GM12891 (cell line): ENCODE data around the gene THSD7B.

ENCODE experiments used
- DNase-seq: peaks from one replicate; pipeline ENCODE4 v3.0.0; 2011; ENCODE audit warnings: low spot score; ENCODE audit not compliant: insufficient read length
- FAIRE-seq: peaks from 2 replicates; lab custom pipeline; 2011; peaks lifted over from hg19 to GRCh38; lab: Jason Lieb, UNC
- PAX5 ChIP-seq: IDR thresholded peaks from 2 replicates; pipeline ENCODE4 v1.6.1; 2011; ENCODE audit warnings: low read length, moderate library complexity, mild to moderate bottlenecking; ENCODE audit not compliant: insufficient read depth, severe bottlenecking
- POLR2A ChIP-seq: IDR thresholded peaks from 2 replicates; pipeline ENCODE4 v1.6.1; 2011; ENCODE audit warnings: low read depth, low read length, control low read depth
- POLR2AphosphoS5 ChIP-seq: IDR thresholded peaks from 2 replicates; pipeline ENCODE4 v1.6.1; 2011; ENCODE audit warnings: low read depth, low read length, control low read depth
- POU2F2 ChIP-seq: IDR thresholded peaks from 2 replicates; pipeline ENCODE4 v1.6.1; 2011; ENCODE audit warnings: low read depth, mild to moderate bottlenecking, control low read depth, low read length, moderate library complexity
- SPI1 ChIP-seq: IDR thresholded peaks from 2 replicates; pipeline ENCODE4 v1.6.1; 2011; ENCODE audit warnings: low read depth, low read length, control low read depth
- TAF1 ChIP-seq: IDR thresholded peaks from 2 replicates; pipeline ENCODE4 v1.6.1; 2011; ENCODE audit warnings: low read depth, low read length, control low read depth

THSD7B gene

DNA sequence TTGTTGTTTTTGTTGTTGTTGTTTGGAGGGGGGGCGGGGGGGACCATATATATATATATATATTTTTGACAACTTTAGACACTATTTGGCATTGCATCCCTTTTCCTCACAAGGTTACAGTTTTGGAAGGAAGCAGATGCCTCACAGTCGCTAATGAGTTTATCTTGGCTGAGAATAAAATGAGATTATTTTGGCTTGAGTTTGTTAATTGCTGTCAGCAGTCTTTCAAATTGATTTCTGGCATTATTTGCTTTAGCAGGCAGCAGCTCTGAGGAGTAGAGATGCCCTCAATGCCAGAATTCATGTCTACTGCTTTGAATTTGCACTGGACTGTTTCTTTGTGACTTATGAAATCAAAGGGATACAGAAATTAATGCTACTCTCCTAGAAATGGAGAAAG lies 603.8 kb downstream of the THSD7B start:
- DNase-seq = no peak
- no peak for FAIRE-seq
- TF ChIP-seq POLR2AphosphoS5 = no peak
- no peak for TF ChIP-seq SPI1
- TF ChIP-seq POU2F2 = no peak
- TF ChIP-seq TAF1 = no peak
- TF ChIP-seq POLR2A = no peak

DNA sequence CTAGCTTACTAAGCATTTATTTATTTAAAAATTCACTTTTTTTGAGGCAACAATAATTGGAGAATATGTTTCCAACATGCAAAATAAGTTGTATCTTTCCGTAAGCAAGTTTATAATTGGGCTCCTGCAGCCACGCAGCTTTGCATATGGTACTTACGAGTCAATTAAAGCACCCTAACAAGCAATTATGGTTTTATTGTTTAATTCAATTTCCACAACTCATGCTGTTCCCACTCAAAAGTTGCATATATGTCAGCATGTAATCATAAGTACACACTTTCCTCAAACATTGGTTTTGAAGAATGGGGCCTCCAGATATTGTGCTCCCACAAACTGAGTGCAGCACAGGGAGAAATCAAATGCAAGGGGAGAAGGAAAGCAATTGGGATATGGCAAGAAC lies 613.8 kb downstream of the THSD7B start:
- FAIRE-seq (no peak), DNase-seq (no peak)

DNA sequence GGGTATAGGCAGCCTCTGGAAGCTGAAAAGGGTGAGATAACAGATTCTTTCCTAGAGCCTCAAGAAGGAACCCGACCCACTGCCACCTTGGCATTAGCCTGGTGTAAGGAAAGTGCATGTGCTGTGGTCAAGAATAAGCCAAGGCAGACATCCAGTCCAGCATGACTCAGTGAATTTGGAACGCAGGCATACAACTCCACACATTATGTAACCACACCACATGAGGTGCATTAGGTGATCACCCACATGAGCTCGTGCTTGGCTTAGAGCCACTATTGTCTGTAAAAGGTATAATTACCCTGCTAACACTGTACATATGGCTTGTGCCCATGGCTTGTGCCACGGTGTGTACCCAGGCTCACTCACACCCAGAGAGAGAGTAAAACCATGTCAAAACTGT lies 615.3 kb downstream of the THSD7B start:
- TF ChIP-seq POLR2AphosphoS5 = no peak
- TF ChIP-seq POU2F2 = no peak
- TF ChIP-seq SPI1 = no peak
- no peak for TF ChIP-seq TAF1
- no peak for TF ChIP-seq PAX5
- TF ChIP-seq POLR2A = no peak
- DNase-seq (no peak), FAIRE-seq (no peak)

More for the DNA sequence above, 613.8 kb downstream of the THSD7B start:
- TF ChIP-seq SPI1 (no peak), POU2F2 (no peak)

DNA sequence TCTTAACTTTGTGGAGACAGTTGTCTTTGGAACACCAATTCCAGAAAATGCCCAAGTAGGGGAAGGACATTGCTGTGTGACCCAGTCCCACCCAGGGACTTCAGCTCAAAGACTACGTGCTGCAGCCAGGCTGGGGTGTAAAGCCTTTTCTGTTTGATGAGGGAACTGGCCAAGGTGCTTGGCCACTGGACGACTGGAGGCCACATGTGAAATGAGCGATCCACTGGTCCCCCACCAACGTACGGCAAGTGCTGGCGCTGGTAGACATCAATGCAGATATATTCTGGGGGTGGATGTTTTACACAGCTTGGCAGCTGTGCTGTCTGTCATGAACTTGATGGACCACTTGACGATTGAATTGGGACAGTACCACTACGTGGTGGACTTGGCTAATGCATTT lies 616.4 kb downstream of the THSD7B start:
- no peak for DNase-seq
- no peak for FAIRE-seq
- TF ChIP-seq TAF1 (no peak), SPI1 (no peak), POLR2AphosphoS5 (no peak), POLR2A (no peak), POU2F2 (no peak), PAX5 (no peak)

DNA sequence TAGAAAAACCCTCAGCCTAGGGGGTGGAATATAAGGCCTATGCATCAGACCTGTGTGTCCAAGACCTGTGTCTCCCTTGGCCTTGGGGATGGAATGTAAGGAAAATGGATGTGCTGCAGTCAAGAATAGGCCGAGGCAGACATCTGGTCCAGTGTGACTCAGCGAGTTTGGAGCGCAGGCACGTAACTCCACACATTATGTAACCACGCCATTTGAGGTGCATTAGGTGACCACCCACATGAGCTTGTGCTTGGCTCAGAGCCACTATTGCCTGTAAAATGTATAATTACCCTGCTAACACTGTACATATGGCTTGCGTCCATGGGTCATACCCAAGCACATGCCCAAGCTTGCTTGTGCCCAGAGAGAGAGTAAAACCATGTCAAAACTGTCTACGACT lies 618.0 kb downstream of the THSD7B start:
- no peak for FAIRE-seq

DNA sequence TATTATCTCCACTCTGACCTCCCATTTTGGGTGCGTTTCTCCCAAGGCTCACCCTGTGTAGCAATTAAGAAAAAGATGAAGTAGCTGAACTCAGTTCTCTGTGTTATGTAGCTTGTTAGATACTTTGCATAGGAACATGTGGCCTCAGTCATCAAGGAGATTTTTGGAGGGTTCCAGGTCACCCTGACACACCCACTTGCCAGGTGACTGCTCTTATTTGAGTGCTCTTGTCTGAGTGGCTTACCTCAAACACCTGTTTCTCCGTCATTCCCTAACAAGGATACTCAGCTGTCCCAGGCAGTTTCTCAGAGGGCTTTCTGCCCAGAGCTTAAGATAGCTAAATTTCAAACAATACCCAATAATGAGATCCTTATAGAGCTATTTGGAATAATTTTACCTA lies 621.7 kb downstream of the THSD7B start:
- no peak for FAIRE-seq
- DNase-seq = no peak
- TF ChIP-seq POLR2AphosphoS5 (no peak), SPI1 (no peak), POLR2A (no peak), POU2F2 (no peak), PAX5 (no peak), TAF1 (no peak)

More for the DNA sequence above, 618.0 kb downstream of the THSD7B start:
- DNase-seq = no peak
- TF ChIP-seq PAX5 = no peak

DNA sequence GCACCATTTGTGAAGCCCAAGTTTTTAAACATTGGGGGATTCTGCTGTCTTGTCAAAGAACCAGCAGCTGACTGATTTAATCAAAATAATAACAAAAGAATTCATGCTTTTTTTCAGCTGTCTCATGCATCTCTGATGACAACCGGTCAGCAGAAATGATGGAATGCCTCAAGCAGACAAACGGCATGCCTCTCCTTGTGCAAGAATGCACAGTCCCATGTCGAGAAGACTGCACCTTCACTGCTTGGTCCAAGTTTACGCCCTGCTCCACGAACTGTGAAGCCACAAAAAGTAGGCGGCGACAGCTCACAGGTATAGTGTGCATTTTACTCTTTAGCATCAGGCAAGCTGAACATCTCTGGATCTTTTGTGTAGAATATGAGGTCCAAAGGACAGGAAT lies 640.2 kb downstream of the THSD7B start:
- FAIRE-seq = no peak

DNA sequence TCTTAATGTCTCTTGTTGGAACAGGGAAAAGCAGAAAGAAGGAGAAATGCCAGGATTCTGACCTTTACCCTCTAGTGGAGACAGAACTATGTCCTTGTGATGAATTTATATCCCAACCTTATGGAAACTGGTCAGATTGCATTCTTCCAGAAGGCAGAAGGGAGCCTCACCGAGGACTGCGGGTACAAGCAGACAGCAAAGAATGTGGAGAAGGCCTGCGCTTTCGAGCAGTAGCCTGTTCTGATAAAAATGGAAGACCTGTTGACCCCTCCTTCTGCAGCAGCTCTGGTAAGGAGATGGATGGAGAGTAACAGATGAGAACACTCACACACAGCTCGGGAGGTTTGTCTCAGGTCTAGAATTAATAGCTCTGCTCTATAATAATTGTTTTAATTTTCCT lies 646.2 kb downstream of the THSD7B start:
- DNase-seq (no peak), FAIRE-seq (no peak)
- no peak for TF ChIP-seq SPI1
- TF ChIP-seq POLR2A = no peak
- TF ChIP-seq POLR2AphosphoS5 = no peak
- TF ChIP-seq POU2F2 = no peak
- no peak for TF ChIP-seq PAX5
- TF ChIP-seq TAF1 = no peak

More for the DNA sequence above, 640.2 kb downstream of the THSD7B start:
- DNase-seq = no peak
- TF ChIP-seq POLR2AphosphoS5 (no peak), TAF1 (no peak), SPI1 (no peak), POU2F2 (no peak), PAX5 (no peak), POLR2A (no peak)

DNA sequence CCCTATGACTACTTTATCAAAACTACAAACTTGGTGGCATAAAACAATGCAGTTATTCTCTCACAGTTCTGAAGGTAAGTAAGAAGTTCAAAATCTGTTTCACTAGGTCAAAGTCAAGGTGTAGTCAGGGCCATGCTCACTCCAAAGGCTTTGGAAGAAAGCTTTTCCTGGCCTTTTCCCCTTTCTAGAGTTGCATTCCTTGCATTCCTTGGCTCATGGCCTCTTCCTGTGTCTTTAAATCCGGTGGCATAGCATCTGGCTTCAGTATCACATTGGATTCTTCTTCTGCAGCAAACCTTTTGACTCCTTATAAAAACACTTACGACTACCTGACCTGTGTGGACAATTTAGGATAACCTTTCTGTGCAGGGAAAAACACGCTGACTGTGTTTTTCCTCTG lies 655.4 kb downstream of the THSD7B start:
- DNase-seq (no peak), FAIRE-seq (no peak)
- no peak for TF ChIP-seq POLR2AphosphoS5
- no peak for TF ChIP-seq TAF1
- no peak for TF ChIP-seq POLR2A
- TF ChIP-seq PAX5 = no peak
- TF ChIP-seq SPI1 = no peak
- no peak for TF ChIP-seq POU2F2

DNA sequence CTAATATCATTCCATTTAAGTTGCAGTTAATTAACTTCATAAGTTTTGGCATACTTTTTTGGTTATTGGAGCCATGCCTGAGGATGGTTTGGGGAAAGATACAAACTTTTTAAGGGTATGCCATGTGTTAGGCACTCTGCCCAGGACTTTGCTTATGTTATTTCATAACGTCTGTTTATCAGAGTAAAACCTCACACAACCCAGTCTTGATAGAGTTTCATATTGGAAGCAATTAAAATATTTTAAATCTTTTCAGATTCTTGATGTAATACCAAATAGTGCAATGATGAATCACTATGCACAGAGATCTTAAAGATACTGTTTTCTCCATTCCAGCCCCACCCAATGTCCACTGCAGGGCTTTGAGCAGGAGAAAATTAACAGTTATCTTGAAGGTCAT lies 669.8 kb downstream of the THSD7B start:
- TF ChIP-seq POLR2A (no peak), TAF1 (no peak), PAX5 (no peak), SPI1 (no peak), POLR2AphosphoS5 (no peak), POU2F2 (no peak)
- FAIRE-seq (no peak), DNase-seq (no peak)

DNA sequence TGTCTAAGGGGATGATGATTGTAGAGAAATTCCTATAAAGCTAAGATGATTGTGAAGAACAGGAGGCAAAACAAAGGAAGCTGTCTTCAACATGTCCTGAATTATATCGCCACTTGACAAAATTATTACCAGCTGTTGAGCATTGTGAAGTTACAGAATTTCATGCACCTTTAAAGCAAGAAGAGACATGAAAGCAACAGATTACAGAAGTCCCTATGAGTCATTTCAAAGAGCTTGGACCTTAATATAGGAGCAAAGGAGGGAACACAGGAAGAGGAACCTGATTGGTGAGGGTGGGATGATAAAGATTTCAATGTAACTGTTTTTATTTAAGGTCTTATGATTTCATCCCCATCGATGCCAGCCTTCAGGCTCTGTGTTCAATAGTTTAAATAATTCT lies 672.0 kb downstream of the THSD7B start:
- TF ChIP-seq POLR2AphosphoS5 (no peak), POU2F2 (no peak), SPI1 (no peak), POLR2A (no peak), PAX5 (no peak), TAF1 (no peak)
- FAIRE-seq (no peak), DNase-seq (no peak)
